ENCODE results near the gene RGSL1. TPM values are rescaled to one million over a fixed set of nuclear protein-coding genes. Genes with fewer than 3 reads are reported as not detected.

The RGSL1 gene
- total and polyA plus RNA-seq, 10 donors = not detected

- Histone ChIP-seq H3K36me3 (no peaks in the 10 kb centered on the region), H3K27ac (no peak overlapping the region), H3K9me3 (peaks cover 0 to 20% (median 15%) of the 10 kb centered on the region in 8 donors), H3K4me1 (no peaks in the 10 kb centered on the region), H3K4me3 (no peak overlapping the region), H3K27me3 (replicated peaks in 1 of 7) (peaks cover 0 to 8% (median 0%) of the 10 kb centered on the region in 7 donors)
- DNase-seq = no peak
- intact Hi-C loops (cut with DNase I; ENCODE audit: low total_unique reads) = no loop called here
- TF ChIP-seq POLR2A (IDR thresholded peaks at IDR 0.05) (no peak), POLR2AphosphoS5 (IDR thresholded peaks at IDR 0.05) (no peak), CTCF (IDR thresholded peaks at IDR 0.05 in 8 of 11, conservative IDR thresholded peaks at IDR 0.05 in 3 of 11) (no peak)
- 55 to 83% (median 70%) methylated on average over 4 of the region's 4 CpGs for WGBS, 5 donors
Measured at GRCh38 chr1:182473556-182473955, 23.6 kb downstream of the RGSL1 start.

GRCh38 chr1:182476625-182477024 is 26.7 kb downstream of the RGSL1 start:
- Histone ChIP-seq H3K27me3 (replicated peaks in 1 of 7) (peaks cover 0 to 8% (median 0%) of the 10 kb centered on the region in 7 donors), H3K4me3 (no peak overlapping the region), H3K9me3 (peaks cover 0 to 37% (median 28%) of the 10 kb centered on the region in 8 donors), H3K4me1 (no peaks in the 10 kb centered on the region), H3K27ac (no peak overlapping the region), H3K36me3 (no peaks in the 10 kb centered on the region)
- intact Hi-C loops (cut with DNase I; ENCODE audit: low total_unique reads) = no loop called here
- DNase-seq = no peak
- 81 to 89% (median 84%) methylated on average over 2 of the region's 2 CpGs for WGBS, 5 donors
- TF ChIP-seq POLR2AphosphoS5 (IDR thresholded peaks at IDR 0.05) = no peak
- TF ChIP-seq CTCF (IDR thresholded peaks at IDR 0.05 in 8 of 11, conservative IDR thresholded peaks at IDR 0.05 in 3 of 11) = no peak
- no peak for TF ChIP-seq POLR2A (IDR thresholded peaks at IDR 0.05)

GRCh38 chr1:182478238-182478637 is 28.3 kb downstream of the RGSL1 start:
- Histone ChIP-seq H3K4me3 (no peak overlapping the region), H3K4me1 (no peaks in the 10 kb centered on the region), H3K27me3 (replicated peaks in 1 of 7) (peaks cover 0 to 8% (median 0%) of the 10 kb centered on the region in 7 donors), H3K27ac (no peak overlapping the region), H3K9me3 (peaks cover 0 to 43% (median 29%) of the 10 kb centered on the region in 8 donors), H3K36me3 (no peaks in the 10 kb centered on the region)
- no peak for DNase-seq
- TF ChIP-seq CTCF (IDR thresholded peaks at IDR 0.05 in 8 of 11, conservative IDR thresholded peaks at IDR 0.05 in 3 of 11) = no peak
- TF ChIP-seq POLR2A (IDR thresholded peaks at IDR 0.05) = no peak
- intact Hi-C loops (cut with DNase I; ENCODE audit: low total_unique reads) = no loop called here

GRCh38 chr1:182484067-182484466 is 34.1 kb downstream of the RGSL1 start:
- Histone ChIP-seq H3K27ac (no peak overlapping the region), H3K4me1 (peaks cover 0 to 17% (median 2%) of the 10 kb centered on the region in 6 donors), H3K4me3 (no peak overlapping the region), H3K36me3 (no peaks in the 10 kb centered on the region), H3K27me3 (replicated peaks in 1 of 7) (no peaks in the 10 kb centered on the region), H3K9me3 (peaks cover 0 to 22% (median 8%) of the 10 kb centered on the region in 8 donors)
- intact Hi-C loops (cut with DNase I; ENCODE audit: low total_unique reads) = no loop called here
- no peak for DNase-seq
- 74 to 96% (median 90%) methylated on average over 2 of the region's 2 CpGs for WGBS, 5 donors
- TF ChIP-seq POLR2AphosphoS5 (IDR thresholded peaks at IDR 0.05) (no peak), CTCF (IDR thresholded peaks at IDR 0.05 in 8 of 11, conservative IDR thresholded peaks at IDR 0.05 in 3 of 11) (no peak), POLR2A (IDR thresholded peaks at IDR 0.05) (no peak)

All from spleen (tissue), 11 donors.